GM18502 (cell line): ENCODE data around the gene GPR150.
A peak's percentile ranks its signal among the peaks of the same experiment; 100 is the strongest.
"Not testable (repeated sequence)": the region's sequence is repeated elsewhere in the genome, so short reads cannot be mapped to it uniquely, and the experiment has no call there.

ENCODE experiments used
- ATAC-seq: cut with Tn5 transposase; IDR thresholded peaks from one replicate; pipeline ENCODE4 v1.9.1; 2021; ENCODE audit warnings: mild to moderate bottlenecking; ENCODE audit not compliant: unreplicated experiment, poor library complexity

Gene GPR150

DNA sequence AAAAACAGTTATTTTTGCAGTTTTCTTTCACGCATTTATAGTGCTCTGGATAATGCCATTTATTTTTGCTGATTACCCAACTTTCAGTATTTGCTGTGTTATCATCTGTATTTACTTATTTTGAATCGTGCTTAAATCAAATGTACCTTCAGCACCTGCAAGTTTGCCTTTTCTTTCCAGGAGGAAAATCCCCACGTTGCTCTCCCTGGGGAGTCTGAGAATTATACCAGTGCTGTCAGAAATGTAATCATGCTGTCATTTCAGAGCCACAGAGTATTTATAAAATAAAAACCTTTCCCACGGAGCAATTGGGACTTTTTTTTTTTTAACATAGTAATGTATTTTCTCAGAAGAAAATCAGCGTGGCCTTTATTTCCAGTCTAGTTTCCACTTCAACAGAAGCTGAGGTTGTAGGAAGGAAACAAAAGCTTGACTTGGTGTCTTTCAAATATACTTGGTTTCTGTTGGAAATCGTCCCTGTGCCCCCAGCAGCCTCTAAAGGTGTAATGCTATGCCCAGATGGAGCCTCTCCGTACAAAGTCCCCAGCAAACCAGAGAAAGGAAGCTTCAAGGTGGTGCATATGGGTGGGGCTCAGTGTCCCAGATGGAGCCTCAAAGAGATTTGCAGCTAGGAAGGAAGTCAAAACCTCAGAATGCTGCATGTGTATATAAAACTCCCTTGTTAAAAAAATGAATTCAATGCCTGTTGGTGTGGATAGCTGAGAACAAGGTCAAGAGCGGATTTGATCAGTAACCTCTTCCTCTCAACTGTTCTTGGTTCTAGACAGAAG lies 2.1 kb downstream of the GPR150 start:
- no peak for ATAC-seq

DNA sequence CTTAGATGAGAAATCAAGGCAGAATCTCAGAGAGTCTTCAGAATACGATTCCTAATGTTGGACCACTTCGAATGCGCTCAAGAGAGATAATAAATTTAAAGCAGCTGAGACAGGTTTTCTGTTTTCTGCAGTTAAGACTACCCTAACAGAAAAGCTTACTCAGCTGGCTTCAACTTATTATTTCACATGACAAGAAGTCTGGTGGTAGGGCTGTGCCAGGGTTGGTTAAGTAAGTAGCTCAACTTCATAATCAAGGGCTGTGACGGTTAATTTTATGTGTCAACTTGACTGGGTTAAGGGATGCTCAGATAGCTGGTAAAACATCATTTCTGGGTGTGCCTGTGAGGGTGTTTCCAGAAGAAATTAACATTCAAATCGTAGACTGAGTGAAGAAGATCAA lies 3.8 kb downstream of the GPR150 start:
- ATAC-seq, result no peak

- no peak for ATAC-seq
Observed at GRCh38 chr5:95624368-95624767, 4.5 kb downstream of the GPR150 start.

DNA sequence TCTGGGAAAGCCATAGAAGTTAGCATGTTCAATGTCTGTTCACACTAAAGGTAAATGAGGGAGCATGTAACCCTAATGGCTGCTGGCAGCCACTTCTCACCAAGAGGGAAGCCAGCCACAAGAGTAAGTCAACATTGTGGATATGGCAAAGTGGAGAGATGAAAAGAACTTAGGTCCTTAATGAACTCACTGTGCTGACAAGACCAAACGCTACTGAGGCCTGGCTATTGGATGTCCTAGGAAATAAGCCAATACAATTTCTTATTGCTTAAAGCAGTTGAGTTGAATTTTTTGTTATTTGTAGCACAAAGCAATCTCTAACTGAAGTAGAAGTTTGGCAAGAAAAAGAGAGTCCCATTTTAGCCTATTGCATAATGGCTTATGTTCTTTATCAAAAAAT lies 6.8 kb downstream of the GPR150 start:
- no peak for ATAC-seq

DNA sequence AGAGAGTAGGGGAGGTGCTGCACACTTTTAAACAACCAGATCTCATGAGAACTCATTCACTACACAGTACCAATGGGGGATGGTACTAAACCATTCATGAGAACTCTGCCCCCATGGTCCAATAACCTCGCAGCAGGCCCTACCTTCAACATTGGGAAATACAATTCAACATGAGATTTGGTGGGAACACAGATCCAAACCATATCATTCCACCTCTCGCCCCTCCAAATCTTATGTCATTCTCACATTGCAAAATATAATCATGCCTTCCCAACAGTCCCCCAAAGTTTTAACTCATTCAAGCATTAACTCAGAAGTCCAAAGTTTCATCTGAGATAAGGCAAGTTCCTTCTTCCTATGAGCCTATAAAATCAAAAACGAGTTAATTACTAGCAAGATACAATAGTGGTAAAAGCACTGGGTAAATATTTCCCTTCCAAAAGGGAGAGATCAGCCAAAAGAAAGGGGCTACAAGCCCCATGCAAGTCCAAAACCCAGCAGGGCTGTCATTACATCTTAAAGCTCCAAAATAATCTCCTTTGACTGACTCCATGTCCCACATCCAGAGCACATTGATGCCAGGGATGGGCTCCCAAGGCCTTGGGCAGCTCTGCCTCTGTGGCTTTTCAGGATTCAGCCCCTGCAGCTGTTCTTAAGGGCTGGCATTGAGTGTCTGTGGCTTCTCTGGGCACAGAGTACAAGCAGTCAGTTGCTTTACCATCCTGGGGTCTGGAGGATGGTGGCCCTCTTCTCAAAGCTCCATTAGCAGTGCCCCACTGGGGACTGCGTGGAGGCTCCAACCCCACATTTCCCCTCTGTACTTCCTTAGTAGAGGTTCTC lies 8.3 kb downstream of the GPR150 start:
- ATAC-seq, result no peak

DNA sequence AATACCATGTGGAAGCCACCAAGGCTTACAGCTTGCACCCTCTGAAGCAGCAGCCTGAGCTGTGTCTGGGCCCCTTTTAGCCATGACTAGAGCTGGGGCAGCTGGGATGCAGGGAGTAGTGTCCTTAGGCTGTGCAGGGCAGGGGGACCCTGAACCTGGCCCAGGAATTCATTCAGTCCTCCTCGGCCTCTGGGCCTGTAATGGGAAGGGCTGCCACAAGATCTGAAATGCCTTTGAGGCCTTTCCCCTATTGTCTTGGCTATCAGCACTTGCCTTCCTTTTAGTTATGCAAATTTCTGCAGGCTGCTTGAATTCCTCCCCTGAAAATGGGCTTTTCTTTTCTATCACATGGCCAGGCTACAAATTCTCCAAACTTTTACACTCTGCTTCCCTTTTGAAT lies 9.0 kb downstream of the GPR150 start:
- no peak for ATAC-seq

DNA sequence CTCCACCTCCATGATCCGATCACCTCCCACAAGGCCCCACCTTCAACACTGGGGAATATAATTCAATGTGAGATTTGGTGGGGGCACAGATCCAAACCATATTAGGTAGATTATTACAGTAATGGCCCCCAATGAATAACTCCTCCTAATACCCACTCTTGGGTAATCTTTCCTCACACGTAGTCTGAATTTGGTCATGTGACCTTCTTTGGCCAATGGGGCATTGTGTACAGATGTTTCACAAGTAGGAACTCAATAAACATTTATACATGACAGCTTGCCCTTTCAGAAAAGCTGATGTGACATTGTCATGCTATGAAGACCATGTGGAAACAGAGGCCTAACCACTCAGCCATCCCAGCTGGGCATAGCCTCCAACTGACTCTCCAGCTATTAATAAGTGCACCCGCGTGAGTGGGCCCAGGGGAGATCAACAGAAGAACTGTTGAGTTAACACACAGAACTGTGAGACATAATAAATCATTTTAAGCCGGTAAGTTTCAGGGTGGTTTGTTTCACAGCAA lies 10.6 kb downstream of the GPR150 start:
- no peak for ATAC-seq

DNA sequence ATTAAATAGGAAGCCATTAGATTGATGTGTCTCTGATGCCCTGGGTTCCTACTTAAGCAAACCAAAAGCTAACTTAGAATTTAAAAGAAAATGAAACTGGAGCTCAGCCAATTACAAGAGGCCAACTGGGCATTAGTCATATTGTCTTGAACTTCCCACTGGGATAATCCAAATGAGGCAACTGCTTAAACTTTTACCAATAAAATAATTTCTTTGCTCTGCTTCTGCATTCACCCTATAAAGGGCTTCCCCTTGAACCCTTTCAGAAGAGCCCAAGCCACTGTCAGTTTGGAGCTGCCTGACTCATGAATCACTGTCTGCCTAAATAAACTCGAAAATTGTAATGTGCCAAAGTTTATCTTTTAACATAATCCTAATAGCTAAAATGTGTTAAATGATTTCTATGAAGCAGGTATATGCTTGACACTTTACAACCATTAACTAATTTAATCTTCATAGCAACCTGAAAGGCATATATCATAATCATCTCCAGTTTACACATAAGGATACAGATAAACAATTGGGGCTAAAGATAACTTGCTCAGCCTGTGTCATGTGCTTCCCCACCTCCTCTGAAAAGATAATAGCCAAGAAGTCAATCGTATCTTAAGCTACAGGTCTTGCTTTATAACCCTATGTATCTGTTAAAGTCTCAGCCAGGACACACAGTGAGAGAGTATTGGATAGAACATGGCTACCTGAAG lies 11.5 kb downstream of the GPR150 start:
- peak; percentile 18 for ATAC-seq

GRCh38 chr5:95631991-95632675 lies 12.2 kb downstream of the GPR150 start:
- ATAC-seq, result peak; percentile 96

GRCh38 chr5:95632942-95633341 lies 13.1 kb downstream of the GPR150 start:
- ATAC-seq, result not testable (repeated sequence)

- ATAC-seq, result no peak
Observed at GRCh38 chr5:95633671-95634070, 13.8 kb downstream of the GPR150 start.

DNA sequence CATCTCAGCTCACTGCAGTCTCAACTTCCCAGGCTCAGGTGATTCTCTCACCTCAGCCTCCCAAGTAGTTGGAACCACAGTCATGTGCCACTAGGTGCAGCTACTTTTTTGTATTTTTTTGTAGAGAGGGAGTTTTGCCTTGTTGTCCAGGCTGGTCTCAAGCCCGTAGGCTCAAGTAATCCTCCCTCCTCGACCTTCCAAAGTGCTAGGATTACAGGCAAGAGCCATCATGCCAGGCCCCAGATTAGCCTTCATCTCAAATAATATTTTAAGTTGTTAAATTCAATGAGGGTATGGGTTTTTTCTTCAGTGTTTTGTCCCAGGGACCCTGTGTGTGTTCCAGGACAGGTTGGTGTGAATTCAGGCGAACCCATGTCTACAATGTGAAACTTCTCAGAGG lies 14.2 kb downstream of the GPR150 start:
- ATAC-seq, result no peak

DNA sequence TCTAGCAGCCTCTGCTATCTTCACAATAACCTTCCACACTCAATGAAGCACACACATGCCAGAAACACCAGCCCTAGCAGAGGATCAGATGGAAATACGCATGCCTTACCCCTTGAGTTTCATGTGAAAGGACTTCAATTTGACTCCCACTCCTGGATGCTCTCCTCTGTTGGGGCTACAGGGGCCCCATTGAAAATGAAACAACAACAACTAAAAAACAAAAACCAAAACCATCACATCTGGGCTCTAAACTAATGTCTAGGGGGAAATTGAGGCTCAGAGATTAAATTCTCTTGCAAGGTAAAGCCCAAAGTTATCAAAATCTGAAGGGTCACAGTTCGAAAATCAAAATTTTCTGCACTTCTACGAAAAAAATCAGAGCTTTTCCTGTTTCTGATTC lies 18.7 kb downstream of the GPR150 start:
- ATAC-seq, result peak; percentile 56

- ATAC-seq, result no peak
Observed at GRCh38 chr5:95641741-95642220, 21.9 kb downstream of the GPR150 start.

DNA sequence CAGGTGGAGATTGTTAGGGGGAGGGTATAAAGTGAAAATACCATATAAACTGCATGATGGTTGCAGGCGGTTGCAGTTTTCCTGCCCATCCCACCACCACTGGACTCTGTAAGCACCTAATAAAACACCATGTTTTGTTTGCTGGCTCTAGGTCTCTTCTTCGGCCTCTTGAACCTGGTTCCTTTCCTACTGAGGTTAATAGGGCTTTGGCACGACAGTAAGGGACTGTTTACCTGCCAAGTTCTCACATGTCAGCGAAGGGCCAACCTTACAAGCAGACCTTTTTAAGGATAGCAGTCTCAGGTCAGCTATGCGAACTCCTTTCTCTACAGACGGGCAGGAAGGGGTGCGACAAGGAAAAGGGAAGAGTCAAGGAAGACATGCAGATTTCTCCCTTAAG lies 23.3 kb downstream of the GPR150 start:
- no peak for ATAC-seq

- ATAC-seq, result peak; percentile 56
Observed at GRCh38 chr5:95644351-95645042, 24.6 kb downstream of the GPR150 start.

DNA sequence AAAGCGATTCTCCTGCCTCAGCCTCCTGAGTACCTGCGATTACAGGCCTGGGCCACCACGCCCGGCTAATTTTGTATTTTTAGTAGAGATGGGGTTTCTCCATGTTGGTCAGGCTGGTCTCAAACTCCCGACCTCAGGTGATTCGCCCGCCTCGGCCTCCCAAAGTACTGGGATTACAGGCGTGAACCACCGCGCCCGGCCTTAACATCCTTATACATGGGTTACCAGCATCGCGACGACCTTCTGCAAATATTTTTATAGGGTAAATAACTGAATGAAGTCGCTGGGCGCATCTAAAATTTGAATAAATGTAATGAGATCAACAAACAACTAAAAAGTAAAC lies 26.3 kb downstream of the GPR150 start:
- not testable (repeated sequence) for ATAC-seq

DNA sequence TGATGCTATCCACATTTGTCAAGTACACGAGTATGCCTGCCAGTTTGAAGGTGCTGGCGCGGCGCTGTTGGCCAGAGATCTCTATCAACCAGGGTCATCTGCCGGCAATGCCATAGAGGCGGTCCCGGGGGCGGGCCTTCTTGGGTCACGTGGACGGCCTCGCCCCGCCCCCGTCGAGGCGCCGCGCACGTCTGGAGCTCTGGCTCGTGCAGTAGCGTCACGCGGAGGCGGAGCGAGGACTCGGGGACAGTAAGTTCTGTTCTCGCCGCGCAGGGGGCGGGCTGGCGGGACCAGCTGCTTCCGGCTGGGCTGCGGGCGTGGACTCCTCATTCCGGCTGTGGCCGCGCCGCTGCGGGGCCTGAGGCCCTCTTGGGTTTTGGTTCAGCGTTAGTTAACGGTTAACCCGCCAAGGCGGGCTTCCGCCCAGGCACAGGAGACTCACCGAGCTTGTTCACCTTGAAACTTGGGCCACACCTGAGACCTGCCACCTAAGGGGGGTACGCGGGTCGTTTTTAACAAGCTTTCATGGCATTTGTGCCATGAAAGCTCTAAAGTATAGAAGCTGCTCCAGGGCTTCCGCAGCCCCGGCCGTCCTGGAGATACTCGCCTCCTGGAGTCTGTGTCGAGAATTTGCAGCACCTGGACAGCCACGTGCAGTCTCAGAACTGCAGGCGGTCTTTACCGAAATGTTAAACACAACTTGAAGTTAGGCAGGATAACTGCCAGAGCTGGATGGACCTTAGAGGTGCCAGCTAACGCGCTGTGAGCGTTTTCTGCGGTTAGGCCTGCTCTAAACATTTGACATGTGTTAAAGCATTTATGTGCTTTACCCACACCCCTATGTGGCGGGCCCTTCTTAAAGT lies 26.9 kb downstream of the GPR150 start, which contains the start of gene RFESD:
Gene RFESD, plus strand, starts transcription at position 209 of the 863 bp plus-strand sequence. CDS start 5,495 bp downstream, outside the sequence.
- ATAC-seq, result peak; percentile 95
